GM19395 (cell line): ENCODE measurements around the gene TTC33.

Experiments
- ATAC-seq: cut with Tn5 transposase; IDR thresholded peaks from one replicate; pipeline ENCODE4 v1.9.1; 2021; ENCODE audit warnings: mild to moderate bottlenecking, moderate library complexity; ENCODE audit not compliant: unreplicated experiment

The TTC33 gene

DNA sequence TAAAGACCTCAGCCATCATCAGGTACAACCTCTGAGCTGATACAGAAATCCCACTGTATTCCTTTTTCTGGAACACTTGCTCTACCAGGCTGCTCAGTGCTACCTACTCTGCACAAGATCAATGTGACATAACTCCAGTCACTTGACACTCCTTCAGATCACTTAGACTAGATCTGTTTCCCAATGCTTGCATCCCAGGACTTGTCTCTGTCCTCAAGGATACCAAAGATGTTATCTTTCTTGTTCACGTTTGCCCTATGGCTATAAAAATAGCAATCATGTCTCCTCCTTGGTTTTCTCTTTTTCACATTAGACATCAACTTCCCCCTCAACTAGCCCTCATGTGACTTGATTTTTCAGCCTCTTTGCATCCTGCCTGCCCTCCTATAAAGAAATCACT lies 264.1 kb downstream of the TTC33 start:
- ATAC-seq = no peak

DNA sequence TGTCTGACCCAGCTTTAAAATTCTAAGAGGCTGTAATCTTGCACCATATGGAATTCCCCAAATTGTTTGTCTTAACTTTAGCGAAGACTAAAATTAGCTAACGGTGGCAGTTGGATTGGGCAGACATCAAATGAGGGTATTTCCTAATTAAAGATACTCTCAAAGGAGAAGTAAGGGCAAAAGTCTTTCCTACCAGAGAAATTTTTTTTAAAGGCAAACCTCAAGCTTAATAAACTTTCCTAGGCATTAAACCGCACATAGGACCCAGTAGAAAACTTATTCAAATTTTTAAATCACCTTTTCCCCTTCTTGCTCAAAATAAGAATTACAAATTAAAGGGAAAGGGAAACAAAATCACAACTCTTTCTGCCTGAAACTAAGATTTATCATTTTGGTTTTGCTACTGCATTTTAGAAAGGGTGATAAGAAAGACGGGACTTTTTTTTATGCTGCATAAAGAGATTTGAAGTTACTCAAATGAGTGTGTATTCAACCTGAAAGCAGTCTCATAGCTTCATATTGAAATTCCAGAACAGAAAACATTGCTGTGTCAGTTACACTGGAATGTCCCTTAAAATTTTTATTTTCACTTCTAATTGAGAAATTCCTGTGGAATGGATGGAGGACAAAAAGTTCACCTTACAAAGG lies 265.2 kb downstream of the TTC33 start:
- peak; percentile 50 for ATAC-seq

GRCh38 chr5:40489421-40489820 lies 266.3 kb downstream of the TTC33 start:
- ATAC-seq = no peak

- ATAC-seq = peak; percentile 50
Observed at GRCh38 chr5:40486437-40487275, 269.1 kb downstream of the TTC33 start.

DNA sequence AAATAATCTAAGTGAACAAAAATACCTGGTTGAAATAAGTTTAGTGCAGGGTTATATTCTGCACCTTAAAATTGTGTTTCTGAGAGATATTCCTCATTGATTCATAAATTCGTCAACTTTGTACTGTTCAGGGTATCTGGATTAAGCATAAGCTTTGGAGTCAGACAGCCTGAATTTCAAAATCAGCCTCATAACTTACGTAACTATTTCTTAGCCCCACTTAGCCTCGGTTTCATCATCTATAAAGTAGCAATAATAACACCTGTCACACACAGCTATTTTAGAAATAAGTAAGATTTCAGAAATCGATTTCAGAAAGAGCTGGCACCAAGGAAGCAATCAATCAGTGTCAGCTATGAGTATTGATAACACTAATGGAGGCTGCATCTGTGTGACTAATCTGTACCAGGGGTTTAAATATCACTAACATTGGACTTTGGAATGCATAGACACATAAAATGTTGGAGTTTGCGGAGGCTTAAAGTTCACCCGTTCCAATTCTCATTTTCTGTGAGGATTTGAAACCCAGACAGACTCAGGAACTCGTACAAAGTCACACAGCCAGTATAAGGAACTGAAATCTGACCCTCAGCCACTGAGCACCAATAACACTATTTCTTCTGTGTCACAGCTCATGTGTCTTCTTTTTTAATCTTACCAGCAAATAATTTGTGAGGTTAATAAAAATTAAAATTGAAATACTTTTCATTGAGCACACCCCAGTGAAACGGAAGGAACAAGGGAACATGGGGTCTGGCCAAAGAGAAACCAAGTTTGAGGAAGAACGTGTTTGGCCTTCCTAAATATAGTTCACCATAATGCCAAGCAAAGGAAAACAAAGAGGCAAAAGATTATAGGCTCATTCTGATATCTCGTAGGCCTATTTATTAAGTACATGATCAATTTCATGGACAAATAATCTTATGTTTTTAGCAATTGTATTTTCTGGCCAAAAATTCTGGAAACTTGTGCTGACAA lies 270.5 kb downstream of the TTC33 start:
- peak; percentile 60 for ATAC-seq

- peak; percentile 51 for ATAC-seq
Observed at GRCh38 chr5:40484495-40484894, 271.3 kb downstream of the TTC33 start.

DNA sequence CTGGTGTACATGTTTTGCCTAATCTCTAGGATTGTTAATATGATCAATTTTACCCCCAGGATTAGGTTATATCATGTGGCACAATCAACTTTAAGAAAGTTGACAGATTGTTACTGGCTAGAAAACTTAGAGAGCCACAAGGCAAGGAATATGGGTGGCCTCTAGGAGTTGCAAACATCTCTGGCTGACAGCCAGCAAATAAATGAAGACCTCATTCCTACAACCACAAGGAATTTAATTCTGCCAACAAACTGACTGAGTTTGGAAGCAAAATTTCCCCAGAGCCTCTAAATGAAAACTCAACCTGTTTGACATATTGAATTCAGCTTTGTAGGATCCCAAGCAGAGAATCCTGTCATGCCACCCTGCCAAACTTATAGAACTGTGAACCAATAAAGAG lies 272.4 kb downstream of the TTC33 start:
- ATAC-seq = no peak

DNA sequence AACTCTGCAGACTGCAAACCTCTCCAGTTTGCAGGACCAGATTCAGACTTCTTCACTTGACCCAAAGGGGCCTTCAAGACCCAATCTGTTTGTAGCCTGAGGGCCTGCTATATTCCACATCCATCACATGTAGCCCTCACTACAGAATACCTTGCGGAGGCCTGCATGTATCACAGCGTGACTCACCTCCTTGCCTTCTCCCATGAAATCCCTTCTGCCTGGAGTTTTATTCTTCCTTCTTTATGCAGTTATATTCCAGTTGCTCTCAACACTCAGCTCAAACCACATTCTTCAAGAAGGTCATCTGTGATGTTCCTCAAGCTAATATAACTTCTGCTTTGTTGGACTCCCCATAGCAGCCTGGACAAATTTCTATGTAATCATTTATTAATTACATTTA lies 274.5 kb downstream of the TTC33 start:
- ATAC-seq = no peak

GRCh38 chr5:40480392-40480791 lies 275.4 kb downstream of the TTC33 start:
- ATAC-seq = no peak

GRCh38 chr5:40479939-40480338 lies 275.8 kb downstream of the TTC33 start:
- ATAC-seq = no peak

DNA sequence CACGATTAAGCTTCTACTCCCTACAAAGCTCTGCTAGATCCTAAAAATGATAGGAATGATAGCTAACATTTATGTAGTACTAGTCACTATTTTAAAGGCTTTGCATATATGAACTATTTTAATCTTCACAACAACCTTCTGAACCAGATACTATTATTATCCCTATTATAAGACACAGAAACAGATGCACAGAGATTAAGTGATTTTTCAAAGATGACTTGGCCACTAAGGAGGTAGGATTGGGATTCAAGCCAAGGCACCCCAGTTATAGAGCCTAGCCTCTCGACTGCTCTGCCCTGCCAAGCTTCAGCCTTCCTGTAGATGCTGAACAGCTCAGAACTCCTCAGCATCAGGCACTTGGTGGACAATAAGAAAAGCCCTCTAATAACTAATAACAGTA lies 277.0 kb downstream of the TTC33 start:
- ATAC-seq = no peak

DNA sequence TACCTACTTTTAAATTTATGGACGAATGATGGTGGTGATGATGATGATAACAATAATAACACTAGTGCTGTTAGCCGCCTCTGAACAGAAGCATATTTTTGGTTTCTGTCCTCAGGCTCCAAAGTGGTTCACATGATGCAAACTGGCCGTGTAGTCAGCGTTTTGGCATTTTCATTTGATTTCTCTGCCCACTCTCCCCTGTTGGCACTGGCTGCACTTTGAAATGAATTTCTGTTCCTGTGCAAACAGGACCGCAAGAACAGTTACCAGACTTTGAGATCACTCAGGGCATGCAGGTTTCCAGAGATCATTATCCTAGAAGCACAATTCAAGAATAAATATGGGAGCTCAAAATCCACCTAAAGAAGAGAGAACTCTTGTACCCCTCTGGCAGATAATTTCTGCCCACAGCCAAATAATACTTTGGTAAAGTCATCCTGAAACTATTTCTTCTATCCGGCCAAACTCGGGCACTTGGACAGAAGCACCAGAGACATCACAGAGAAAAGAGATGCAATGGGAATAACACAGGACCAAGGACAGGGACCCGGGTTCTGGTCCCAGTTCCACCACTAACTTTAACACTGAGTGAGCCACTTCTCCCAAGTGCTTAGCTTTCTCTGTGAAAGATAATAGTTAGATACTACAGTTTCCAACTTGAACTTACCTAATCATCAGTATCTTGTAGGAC lies 277.8 kb downstream of the TTC33 start:
- ATAC-seq = no peak

DNA sequence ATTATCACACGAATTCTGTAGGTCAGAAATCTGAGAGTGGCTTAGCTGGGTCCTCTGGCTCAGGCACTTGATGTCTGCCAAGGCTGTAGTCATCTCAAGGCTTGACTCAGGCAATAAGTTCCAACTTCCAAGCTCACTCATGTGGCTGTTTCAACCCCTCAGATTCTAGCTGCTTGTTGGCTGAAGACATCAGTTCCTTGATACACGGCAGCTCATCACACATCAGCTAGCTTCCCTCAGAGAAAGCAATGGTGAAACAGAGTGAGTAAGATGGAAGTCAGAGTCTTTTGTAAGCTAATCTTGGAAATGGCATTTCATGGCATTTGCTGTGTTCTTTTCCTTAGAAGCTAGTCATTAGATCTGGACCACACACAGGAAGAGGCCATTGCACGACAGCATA lies 280.2 kb downstream of the TTC33 start:
- ATAC-seq = no peak

- no peak for ATAC-seq
Observed at GRCh38 chr5:40474250-40474649, 281.5 kb downstream of the TTC33 start.

- ATAC-seq = no peak
Observed at GRCh38 chr5:40465416-40465815, 290.3 kb downstream of the TTC33 start.

DNA sequence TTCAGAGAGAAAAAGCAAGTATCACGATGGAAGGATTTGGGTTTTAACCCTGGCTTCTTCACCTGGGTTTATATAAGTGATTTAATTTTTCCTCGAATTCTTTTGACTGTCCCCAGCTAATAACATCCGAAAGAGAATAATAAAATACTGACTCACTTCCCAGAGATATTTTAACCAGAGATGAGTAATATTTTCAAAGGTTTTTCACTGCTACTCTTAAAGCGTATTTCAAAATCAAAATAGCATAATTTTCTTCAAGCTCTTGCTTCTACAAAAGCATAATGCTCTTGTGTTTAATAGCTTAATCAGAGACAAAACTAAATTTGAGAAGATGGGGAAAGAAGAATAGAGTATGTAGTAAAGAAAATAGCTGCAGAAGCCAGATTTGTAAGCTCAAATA lies 291.2 kb downstream of the TTC33 start:
- no peak for ATAC-seq
